Smooth muscle cell (in vitro differentiated cells): ENCODE results near the gene ARMC9. TPM values are rescaled to one million over a fixed set of nuclear protein-coding genes. Genes with fewer than 3 reads are reported as not detected.
A peak's percentile ranks its signal among the peaks of the same experiment; 100 is the strongest.

ENCODE experiments used
- DNase-seq: peaks from one replicate; lab custom pipeline; 2025; ENCODE audit not compliant: unreplicated experiment; lab: John Stamatoyannopoulos, UW
- H2AFZ ChIP-seq: fragments of 200-600 bp; sonication (generic); 2 replicates; pipeline ENCODE4 v1.6.0; 2016; ENCODE audit warnings: antibody characterized with exemption, low read depth, mild to moderate bottlenecking
- H3F3A ChIP-seq: fragments of 200-600 bp; sonication (generic); 2 replicates; pipeline ENCODE4 v1.6.0; 2017; ENCODE audit warnings: antibody characterized with exemption, low read depth
- H3K27ac ChIP-seq: fragments of 200-600 bp; sonication (generic); 2 replicates; pipeline ENCODE4 v1.5.1; 2016; ENCODE audit warnings: low read depth, mild to moderate bottlenecking
- H3K27me3 ChIP-seq: fragments of 200-600 bp; sonication (generic); 2 replicates; pipeline ENCODE4 v1.6.1; 2016; ENCODE audit warnings: low read depth, mild to moderate bottlenecking
- H3K36me3 ChIP-seq: fragments of 200-600 bp; sonication (generic); 2 replicates; pipeline ENCODE4 v1.5.1; 2016; ENCODE audit warnings: low read depth
- H3K4me1 ChIP-seq: fragments of 200-600 bp; sonication (generic); 2 replicates; pipeline ENCODE4 v1.5.1; 2016; ENCODE audit warnings: low read depth
- H3K4me2 ChIP-seq: fragments of 200-600 bp; sonication (generic); 2 replicates; pipeline ENCODE4 v1.6.0; 2016; ENCODE audit warnings: mild to moderate bottlenecking
- H3K4me3 ChIP-seq: fragments of 200-600 bp; sonication (generic); 2 replicates; pipeline ENCODE4 v1.5.1; 2016; ENCODE audit warnings: mild to moderate bottlenecking
- H3K79me2 ChIP-seq: fragments of 200-600 bp; sonication (generic); 2 replicates; pipeline ENCODE4 v1.6.0; 2016; ENCODE audit warnings: low read depth, mild to moderate bottlenecking
- H3K9ac ChIP-seq: fragments of 200-600 bp; sonication (generic); 2 replicates; pipeline ENCODE4 v1.6.0; 2016; ENCODE audit warnings: low read depth
- H3K9me3 ChIP-seq: fragments of 200-600 bp; sonication (generic); replicated peaks from 2 replicates; pipeline ENCODE4 v1.5.1; 2016; ENCODE audit warnings: low read depth
- H4K20me1 ChIP-seq: fragments of 200-600 bp; sonication (generic); 2 replicates; pipeline ENCODE4 v1.6.0; 2016; ENCODE audit warnings: low read depth
- CTCF ChIP-seq: fragments of 200-600 bp; sonication (generic); IDR thresholded peaks from 2 replicates; pipeline ENCODE4 v1.5.1; 2017; ENCODE audit warnings: borderline replicate concordance, mild to moderate bottlenecking, antibody characterized with exemption; ENCODE audit not compliant: insufficient read depth, poor library complexity, severe bottlenecking
- WGBS: methylation state at CpG from one replicate; pipeline ENCODE4 v1.1.7; 2016; ENCODE audit warnings: low lambda C conversion rate; 5-methylcytosine and 5-hydroxymethylcytosine counted together
- polyA plus RNA-seq: library from polyadenylated mRNA; unstranded; fragments of >200 nt; fragmentation: Nextera tagmentation; extraction: Ambion mirVana; gene quantifications from 2 replicates; pipeline ENCODE4 v1.2.1, GENCODE V29; 2016
- total RNA-seq: library from RNA; depleted of rRNA; stranded (reverse); fragments of >200 nt; gene quantifications from 2 replicates; pipeline ENCODE4 v1.2.3, GENCODE V29; 2014

Gene ARMC9
- total and polyA plus RNA-seq, 2 experiments from 2014 or later, result 34.7 to 51.0 TPM

- no peak overlapping the region for H2AFZ ChIP-seq
- no peak for TF ChIP-seq CTCF
- WGBS, result 92% methylated on average over 3 of the region's 3 CpGs
- H3K27ac ChIP-seq, result peak overlapping the region; percentile 92
- no peaks in the 10 kb centered on the region for H4K20me1 ChIP-seq
- peak overlapping the region; percentile 68 for H3K9ac ChIP-seq
- DNase-seq, result no peak
- H3K9me3 ChIP-seq, result no peaks in the 10 kb centered on the region
- no peaks in the 10 kb centered on the region for H3F3A ChIP-seq
- H3K4me3 ChIP-seq, result no peak overlapping the region
- H3K27me3 ChIP-seq, result no peaks in the 10 kb centered on the region
- peak overlapping the region; percentile 38 for H3K4me2 ChIP-seq
- H3K36me3 ChIP-seq, result peaks cover 8% of the 10 kb centered on the region
- H3K79me2 ChIP-seq, result no peaks in the 10 kb centered on the region
- no peaks in the 10 kb centered on the region for H3K4me1 ChIP-seq
Observed at GRCh38 chr2:231221761-231222160, 23.3 kb downstream of the ARMC9 start.

- no peak overlapping the region for H3K4me3 ChIP-seq
- H3K9me3 ChIP-seq, result no peaks in the 10 kb centered on the region
- H4K20me1 ChIP-seq, result no peaks in the 10 kb centered on the region
- H3K36me3 ChIP-seq, result peaks cover 8% of the 10 kb centered on the region
- no peaks in the 10 kb centered on the region for H3K27me3 ChIP-seq
- H3F3A ChIP-seq, result no peaks in the 10 kb centered on the region
- peak overlapping the region; percentile 68 for H3K9ac ChIP-seq
- no peak for TF ChIP-seq CTCF
- no peak overlapping the region for H2AFZ ChIP-seq
- no peaks in the 10 kb centered on the region for H3K4me1 ChIP-seq
- DNase-seq, result no peak
- 47% methylated on average over 7 of the region's 7 CpGs for WGBS
- H3K27ac ChIP-seq, result peak overlapping the region; percentile 92
- no peaks in the 10 kb centered on the region for H3K79me2 ChIP-seq
- H3K4me2 ChIP-seq, result peak overlapping the region; percentile 38
Observed at GRCh38 chr2:231222318-231223000, 24.0 kb downstream of the ARMC9 start.

- no peak for DNase-seq
- no peaks in the 10 kb centered on the region for H3K27me3 ChIP-seq
- 74% methylated on average over 3 of the region's 3 CpGs for WGBS
- no peak for TF ChIP-seq CTCF
- H3K4me3 ChIP-seq, result no peak overlapping the region
- peaks cover 8% of the 10 kb centered on the region for H3K36me3 ChIP-seq
- H3K9me3 ChIP-seq, result no peaks in the 10 kb centered on the region
- peak overlapping the region; percentile 38 for H3K4me2 ChIP-seq
- H3K79me2 ChIP-seq, result no peaks in the 10 kb centered on the region
- H3K4me1 ChIP-seq, result no peaks in the 10 kb centered on the region
- H3K9ac ChIP-seq, result peak overlapping the region; percentile 68
- H2AFZ ChIP-seq, result no peak overlapping the region
- no peaks in the 10 kb centered on the region for H3F3A ChIP-seq
- H3K27ac ChIP-seq, result peak overlapping the region; percentile 92
- H4K20me1 ChIP-seq, result no peaks in the 10 kb centered on the region
Observed at GRCh38 chr2:231223001-231223375, 24.6 kb downstream of the ARMC9 start.

GRCh38 chr2:231223458-231223976 is 25.1 kb downstream of the ARMC9 start:
- peak overlapping the region; percentile 38 for H3K4me2 ChIP-seq
- H3K27ac ChIP-seq, result peak overlapping the region; percentile 92
- no peak for DNase-seq
- peaks cover 8% of the 10 kb centered on the region for H3K36me3 ChIP-seq
- H3K27me3 ChIP-seq, result no peaks in the 10 kb centered on the region
- no peak for TF ChIP-seq CTCF
- no peaks in the 10 kb centered on the region for H4K20me1 ChIP-seq
- no peaks in the 10 kb centered on the region for H3K4me1 ChIP-seq
- no peaks in the 10 kb centered on the region for H3K9me3 ChIP-seq
- 50% methylated on average over 6 of the region's 6 CpGs for WGBS
- peak overlapping the region; percentile 68 for H3K9ac ChIP-seq
- H3K4me3 ChIP-seq, result no peak overlapping the region
- H3K79me2 ChIP-seq, result no peaks in the 10 kb centered on the region
- H3F3A ChIP-seq, result no peaks in the 10 kb centered on the region
- no peak overlapping the region for H2AFZ ChIP-seq
